CD8-positive, alpha-beta memory T cell (primary cell): ENCODE measurements around the gene EZR. TPM values are rescaled to one million over a fixed set of nuclear protein-coding genes. Genes with fewer than 3 reads are reported as not detected.

Experiments used
- CTCF ChIA-PET: fragments of 350-600 bp; sonication (Branson Sonifier 250); formaldehyde crosslinking; loops from one replicate; lab custom pipeline; 2021; ENCODE audit warnings: antibody characterized with exemption; lab: Charles Lee
- POLR2A ChIA-PET: fragments of 350-600 bp; sonication (Branson Sonifier 250); formaldehyde crosslinking; loops from one replicate; lab custom pipeline; 2021; ENCODE audit warnings: antibody characterized with exemption; lab: Charles Lee
- DNase-seq, 5 donors: peaks; one replicate each; pipeline versions ENCODE4 v3.0.0 to v3.0.0-alpha.2; 2020 to 2022; ENCODE audit warnings: mixed read lengths in 1 of 5
- H3K27ac ChIP-seq: one replicate; pipeline ENCODE4 v1.7.0; 2013; ENCODE audit warnings: low read depth, mild to moderate bottlenecking, low read length, moderate library complexity
- H3K27me3 ChIP-seq: 2 replicates; pipeline ENCODE4 v1.7.0; 2013; ENCODE audit warnings: low read length, mild to moderate bottlenecking; ENCODE audit not compliant: insufficient read depth, poor library complexity, severe bottlenecking
- H3K36me3 ChIP-seq: 2 replicates; pipeline ENCODE4 v1.7.0; 2013; ENCODE audit warnings: mild to moderate bottlenecking, low read length, moderate library complexity; ENCODE audit not compliant: insufficient read depth
- H3K4me1 ChIP-seq: 2 replicates; pipeline ENCODE4 v1.7.0; 2013; ENCODE audit warnings: mild to moderate bottlenecking, low read length, moderate library complexity; ENCODE audit not compliant: insufficient read depth
- H3K4me3 ChIP-seq: 2 replicates; pipeline ENCODE4 v1.7.0; 2013; ENCODE audit warnings: mild to moderate bottlenecking, low read length
- H3K9me3 ChIP-seq: 2 replicates; pipeline ENCODE4 v1.7.0; 2013; ENCODE audit warnings: mild to moderate bottlenecking, low read length
- H3K27ac Mint-ChIP-seq, 8 donors: one replicate each; pipeline ENCODE4 v1.8.0; 2020 to 2021; ENCODE audit warnings: mixed read lengths in 8 of 8, mild to moderate bottlenecking in 6 of 8, inconsistent platforms in 3 of 8, moderate library complexity in 3 of 8
- H3K27me3 Mint-ChIP-seq, 2 donors: one replicate each; pipeline ENCODE4 v1.8.0; 2020 to 2021; ENCODE audit warnings: mixed read lengths in 2 of 2, mild to moderate bottlenecking in 1 of 2, moderate library complexity in 1 of 2
- H3K36me3 Mint-ChIP-seq, 3 donors: one replicate each; pipeline ENCODE4 v1.8.0; 2020 to 2021; ENCODE audit warnings: mixed read lengths in 3 of 3, inconsistent platforms in 1 of 3, mild to moderate bottlenecking in 1 of 3
- H3K4me1 Mint-ChIP-seq, 3 donors: one replicate each; pipeline ENCODE4 v1.8.0; 2020 to 2021; ENCODE audit warnings: mixed read lengths in 3 of 3, inconsistent platforms in 1 of 3, mild to moderate bottlenecking in 1 of 3
- H3K4me3 Mint-ChIP-seq, 7 donors: one replicate each; pipeline ENCODE4 v1.8.0; 2020 to 2021; ENCODE audit warnings: mixed read lengths in 7 of 7, mild to moderate bottlenecking in 6 of 7, moderate library complexity in 4 of 7, inconsistent platforms in 2 of 7
- H3K9me3 Mint-ChIP-seq, 5 donors: one replicate each; pipeline ENCODE4 v1.8.0; 2020 to 2022; ENCODE audit warnings: mixed read lengths in 5 of 5, mild to moderate bottlenecking in 3 of 5, moderate library complexity in 2 of 5, inconsistent platforms in 1 of 5
- polyA plus RNA-seq: library from polyadenylated mRNA; unstranded; fragments of 300-500 nt; fragmentation: Illumina TruSeq; gene quantifications from one replicate; pipeline ENCODE4 v1.2.3, GENCODE V29; 2021
- total RNA-seq, 2 experiments: library from RNA; stranded (reverse); gene quantifications; one replicate each; pipeline ENCODE4 v1.2.3, GENCODE V29; 2021

EZR gene
- total and polyA plus RNA-seq, 3 experiments from 2014 or later, result 296 to 325 (median 299) TPM

GRCh38 chr6:158815907-158816306 lies 3.3 kb downstream of the EZR start:
- ChIA-PET CTCF (interaction anchor here (1.5 kb wide), 1 partner anchor 23 kb away, joined by 5 read pairs; no protein-coding TSS in a partner anchor), POLR2A (interaction anchor here (1.0 to 2.2 kb wide), 2 partner anchors 13 to 54 kb away, joined by 5 to 28 read pairs; no protein-coding TSS in a partner anchor)
- no peak for DNase-seq

DNA sequence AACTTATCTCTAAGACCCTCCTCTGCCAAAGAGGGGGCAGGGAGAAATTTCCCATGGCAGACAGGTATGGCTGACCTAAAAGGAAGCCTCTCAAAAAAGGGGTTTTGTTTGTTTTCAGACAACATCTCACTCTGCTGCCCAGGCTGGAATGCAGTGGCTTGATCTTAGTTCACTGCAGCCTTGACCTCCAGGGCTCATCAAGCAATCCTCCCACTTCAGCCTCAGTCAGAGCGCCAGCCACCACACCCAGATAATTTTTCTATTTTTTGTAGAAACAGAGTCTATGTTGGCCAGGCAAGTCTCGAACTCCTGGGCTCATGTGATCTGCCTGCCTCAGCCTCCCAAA lies 3.8 kb downstream of the EZR start:
- DNase-seq, result no peak
- CTCF ChIA-PET, result no interaction called here
- Histone ChIP-seq H3K9me3 (no peaks in the 10 kb centered on the region), H3K4me3 (peak overlapping the region; percentile 94), H3K4me1 (peaks cover 75% of the 10 kb centered on the region), H3K36me3 (peaks cover 4% of the 10 kb centered on the region), H3K27me3 (no peaks in the 10 kb centered on the region), H3K27ac (peak overlapping the region; percentile 99)
- H3K4me3 Mint-ChIP-seq, result peak overlapping the region; percentile 98 to 100 (median 99)
- H3K4me1 Mint-ChIP-seq, result peaks cover 70 to 77% (median 77%) of the 10 kb centered on the region in 3 donors
- peaks cover 0 to 3% of the 10 kb centered on the region in 2 donors for H3K27me3 Mint-ChIP-seq
- H3K36me3 Mint-ChIP-seq, result peaks cover 21 to 77% (median 28%) of the 10 kb centered on the region in 3 donors
- peak overlapping the region; percentile 87 to 100 (median 99) for H3K27ac Mint-ChIP-seq
- peaks cover 0 to 2% (median 0%) of the 10 kb centered on the region in 5 donors for H3K9me3 Mint-ChIP-seq
- POLR2A ChIA-PET, result interaction anchor here (2.3 to 2.7 kb wide), 2 partner anchors 39 to 54 kb away, joined by 9 to 15 read pairs; no protein-coding TSS in a partner anchor

More at GRCh38 chr6:158815907-158816306, 3.3 kb downstream of the EZR start:
- Mint-ChIP-seq H3K36me3 (peaks cover 21 to 71% (median 28%) of the 10 kb centered on the region in 3 donors), H3K27me3 (peaks cover 0 to 3% of the 10 kb centered on the region in 2 donors), H3K4me1 (peaks cover 65 to 72% (median 71%) of the 10 kb centered on the region in 3 donors), H3K4me3 (peak overlapping the region; percentile 98 to 100 (median 99)), H3K27ac (peak overlapping the region; percentile 88 to 100 (median 99)), H3K9me3 (peaks cover 0 to 2% (median 0%) of the 10 kb centered on the region in 5 donors)
- no peaks in the 10 kb centered on the region for H3K27me3 ChIP-seq
- H3K4me3 ChIP-seq, result peak overlapping the region; percentile 94
- peaks cover 69% of the 10 kb centered on the region for H3K4me1 ChIP-seq
- peaks cover 4% of the 10 kb centered on the region for H3K36me3 ChIP-seq
- H3K27ac ChIP-seq, result peak overlapping the region; percentile 99
- no peaks in the 10 kb centered on the region for H3K9me3 ChIP-seq

DNA sequence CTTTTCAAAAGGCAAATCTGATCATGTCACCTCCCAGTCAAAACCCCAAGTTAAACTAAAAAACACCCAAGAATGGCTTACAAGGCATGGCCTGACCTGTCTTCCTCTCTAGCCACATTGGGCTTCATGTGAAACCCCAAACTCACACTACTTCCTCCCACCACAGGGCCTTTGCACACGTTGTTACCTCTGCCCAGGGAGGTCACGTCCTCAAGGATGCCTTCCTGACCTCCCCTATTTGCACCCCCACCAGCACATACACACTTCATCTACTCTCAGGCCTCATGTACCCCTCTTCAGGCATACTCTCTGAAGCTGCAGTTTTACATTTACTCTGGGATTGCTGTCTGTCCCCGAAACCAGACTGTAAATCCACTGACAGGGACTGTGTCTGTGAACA lies 6.1 kb downstream of the EZR start:
- no peak for DNase-seq
- peak overlapping the region; percentile 2 for H3K4me3 ChIP-seq

GRCh38 chr6:158812611-158813010 lies 6.6 kb downstream of the EZR start:
- DNase-seq, result no peak
- Mint-ChIP-seq H3K27me3 (no peaks in the 10 kb centered on the region), H3K4me3 (peak overlapping the region; percentile 32 to 100 (median 99)), H3K36me3 (peaks cover 25 to 98% (median 35%) of the 10 kb centered on the region in 3 donors), H3K4me1 (peaks cover 94 to 97% (median 96%) of the 10 kb centered on the region in 3 donors), H3K27ac (peak overlapping the region; percentile 87 to 100 (median 99)), H3K9me3 (no peaks in the 10 kb centered on the region)
- peaks cover 96% of the 10 kb centered on the region for H3K4me1 ChIP-seq
- no peak overlapping the region for H3K27ac ChIP-seq
- no peaks in the 10 kb centered on the region for H3K9me3 ChIP-seq
- ChIA-PET CTCF (interaction anchor here (1.0 to 4.5 kb wide), 9 partner anchors 9 to 147 kb away, joined by 3 to 41 read pairs (median 6); no protein-coding TSS in a partner anchor), POLR2A (interaction anchor here (1.1 to 2.9 kb wide), 5 partner anchors 9 to 57 kb away, joined by 3 to 12 read pairs (median 5); no protein-coding TSS in a partner anchor)
- H3K4me3 ChIP-seq, result no peak overlapping the region
- H3K36me3 ChIP-seq, result peaks cover 13% of the 10 kb centered on the region
- no peaks in the 10 kb centered on the region for H3K27me3 ChIP-seq

More for the DNA sequence above, 6.1 kb downstream of the EZR start:
- H3K9me3 ChIP-seq, result no peaks in the 10 kb centered on the region
- peaks cover 28 to 98% (median 34%) of the 10 kb centered on the region in 3 donors for H3K36me3 Mint-ChIP-seq
- peaks cover 91% of the 10 kb centered on the region for H3K4me1 ChIP-seq
- no peaks in the 10 kb centered on the region for H3K27me3 ChIP-seq
- H3K27me3 Mint-ChIP-seq, result peaks cover 0 to 3% of the 10 kb centered on the region in 2 donors
- peaks cover 90 to 93% (median 91%) of the 10 kb centered on the region in 3 donors for H3K4me1 Mint-ChIP-seq
- peaks cover 9% of the 10 kb centered on the region for H3K36me3 ChIP-seq
- H3K27ac ChIP-seq, result no peak overlapping the region
- H3K27ac Mint-ChIP-seq, result peak overlapping the region; percentile 87 to 100 (median 99)
- CTCF ChIA-PET, result interaction anchor here (0.7 to 4.5 kb wide), 14 partner anchors 9 to 160 kb away, joined by 3 to 41 read pairs (median 5); no protein-coding TSS in a partner anchor
- POLR2A ChIA-PET, result interaction anchor here (0.9 to 2.9 kb wide), 7 partner anchors 9 to 57 kb away, joined by 3 to 15 read pairs (median 8); no protein-coding TSS in a partner anchor
- H3K9me3 Mint-ChIP-seq, result peaks cover 0 to 2% (median 0%) of the 10 kb centered on the region in 5 donors
- H3K4me3 Mint-ChIP-seq, result peak overlapping the region; percentile 32 to 100 (median 99)

DNA sequence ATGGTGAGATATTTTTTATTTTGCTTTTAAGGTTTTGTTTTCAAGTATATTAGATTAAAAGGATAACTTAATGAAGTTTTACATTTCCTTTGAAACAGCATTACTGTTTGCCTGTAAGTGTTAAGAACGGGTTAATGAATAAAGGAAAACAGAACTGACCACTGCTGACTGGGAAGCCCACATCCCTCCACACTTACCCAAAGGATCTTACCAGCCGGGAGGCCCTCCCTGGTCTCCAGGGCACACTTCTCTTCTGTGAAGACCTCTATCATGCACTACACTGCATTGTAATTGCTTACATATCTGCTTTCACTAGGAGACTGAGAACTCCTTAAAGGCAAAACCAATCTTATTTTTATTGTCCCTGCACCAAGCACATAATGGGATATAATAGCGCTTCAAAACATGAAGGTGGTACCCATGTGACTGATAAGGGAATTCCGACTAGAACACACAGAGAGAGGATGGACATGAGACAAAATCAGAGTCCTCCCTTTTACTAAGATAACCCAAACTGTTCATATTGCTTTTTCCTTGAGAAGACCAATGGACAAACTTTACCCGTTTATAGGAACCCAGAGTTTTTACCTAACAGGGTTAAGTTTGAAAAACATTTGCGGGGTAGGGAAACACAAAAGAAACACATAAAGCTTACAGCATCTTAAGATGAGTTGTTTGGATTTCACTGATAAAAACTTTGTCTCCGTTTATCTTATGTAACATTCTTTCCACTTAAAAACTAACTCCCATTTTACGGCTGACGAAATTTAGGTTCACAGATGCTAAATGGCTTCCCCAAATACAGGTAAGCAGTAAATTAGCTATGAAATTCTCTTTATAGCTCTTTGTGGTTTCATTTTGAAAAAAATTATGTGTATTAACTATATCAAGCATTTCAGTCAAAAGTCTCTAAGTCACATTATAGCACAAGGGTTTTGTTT lies 8.7 kb downstream of the EZR start:
- Histone ChIP-seq H3K36me3 (peaks cover 13% of the 10 kb centered on the region), H3K9me3 (no peaks in the 10 kb centered on the region), H3K4me3 (no peak overlapping the region), H3K27me3 (no peaks in the 10 kb centered on the region), H3K27ac (no peak overlapping the region), H3K4me1 (peaks cover 98% of the 10 kb centered on the region)
- Mint-ChIP-seq H3K9me3 (no peaks in the 10 kb centered on the region), H3K27me3 (no peaks in the 10 kb centered on the region), H3K4me3 (peak overlapping the region; percentile 56 to 81 (median 67)), H3K4me1 (peaks cover 97 to 100% (median 100%) of the 10 kb centered on the region in 3 donors), H3K27ac (peak overlapping the region; percentile 34 to 96 (median 90)), H3K36me3 (peaks cover 17 to 96% (median 33%) of the 10 kb centered on the region in 3 donors)
- DNase-seq, result no peak
- ChIA-PET POLR2A (interaction anchor here (1.1 to 5.3 kb wide), 4 partner anchors 9 to 59 kb away, joined by 3 to 68 read pairs (median 14); partner anchors contain the start of gene EZR), CTCF (interaction anchor here (1.1 to 4.5 kb wide), 5 partner anchors 18 to 162 kb away, joined by 3 to 41 read pairs (median 4); no protein-coding TSS in a partner anchor)

DNA sequence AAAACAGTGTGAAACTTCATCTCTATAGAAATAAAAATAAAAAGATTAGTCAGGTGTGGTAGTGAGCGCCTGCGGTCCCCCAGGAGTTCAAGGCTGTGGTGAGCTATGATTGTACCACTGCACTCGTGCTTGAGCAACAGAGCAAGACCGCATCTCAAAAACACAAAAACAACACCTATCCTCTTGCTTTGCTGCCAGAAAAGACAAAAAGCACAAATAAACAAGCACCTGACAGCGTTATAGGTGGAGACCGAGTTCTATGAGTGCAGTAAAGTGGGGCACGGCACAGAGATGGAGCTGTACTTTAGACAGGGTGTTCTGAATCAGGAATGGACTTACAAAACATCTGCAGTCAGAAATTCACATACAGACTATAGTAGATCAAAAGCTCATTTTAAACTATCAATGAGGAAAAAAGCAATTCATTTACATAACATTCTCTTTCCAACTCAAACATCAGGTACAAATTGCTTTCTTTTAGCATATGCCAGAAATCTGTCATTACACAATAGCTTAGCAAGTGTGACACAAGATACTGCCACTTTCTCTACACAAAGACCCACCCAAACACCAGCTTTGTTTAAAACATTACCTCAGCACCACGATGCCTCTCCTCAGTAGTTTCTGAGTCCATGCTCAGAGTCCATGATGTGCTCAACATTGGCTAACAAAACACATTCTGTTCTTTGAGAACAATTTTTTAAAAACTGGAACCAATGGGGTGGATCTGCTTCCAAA lies 10.1 kb downstream of the EZR start:
- CTCF ChIA-PET, result interaction anchor here (0.7 to 2.4 kb wide), 16 partner anchors 10 to 191 kb away, joined by 3 to 8 read pairs (median 4); partner anchors contain the start of genes EZR and RSPH3
- Histone ChIP-seq H3K4me1 (peaks cover 94% of the 10 kb centered on the region), H3K4me3 (no peak overlapping the region), H3K27me3 (no peaks in the 10 kb centered on the region), H3K27ac (peak overlapping the region; percentile 1), H3K9me3 (no peaks in the 10 kb centered on the region), H3K36me3 (peaks cover 13% of the 10 kb centered on the region)
- no peaks in the 10 kb centered on the region for H3K27me3 Mint-ChIP-seq
- peaks cover 16 to 93% (median 30%) of the 10 kb centered on the region in 3 donors for H3K36me3 Mint-ChIP-seq
- H3K27ac Mint-ChIP-seq, result peak overlapping the region; percentile 71 to 96 (median 92)
- DNase-seq, result peak; percentile 29 to 81 (median 49)
- peaks cover 94 to 100% (median 100%) of the 10 kb centered on the region in 3 donors for H3K4me1 Mint-ChIP-seq
- peak overlapping the region; percentile 54 to 81 (median 67) for H3K4me3 Mint-ChIP-seq
- POLR2A ChIA-PET, result interaction anchor here (1.0 to 5.3 kb wide), 7 partner anchors 8 to 165 kb away, joined by 3 to 68 read pairs (median 16); partner anchors contain the start of genes DYNLT1 and EZR
- no peaks in the 10 kb centered on the region for H3K9me3 Mint-ChIP-seq
